Trophoblast cell (in vitro differentiated cells and primary cell): ENCODE data around the gene KCNK10.

Experiments
- DNase-seq, 2 donors: peaks; one replicate each; pipeline ENCODE4 v3.0.0-alpha.2; 2016
- H2AFZ ChIP-seq: 2 replicates; pipeline ENCODE4 v1.6.1; 2013; ENCODE audit warnings: low read length, moderate library complexity, mild to moderate bottlenecking; ENCODE audit not compliant: insufficient read depth, poor library complexity
- H2AK5ac ChIP-seq: 2 replicates; pipeline ENCODE4 v1.6.1; 2013; ENCODE audit warnings: mild to moderate bottlenecking, low read length
- H2BK120ac ChIP-seq: 2 replicates; pipeline ENCODE4 v1.6.1; 2013; ENCODE audit warnings: low read length, mild to moderate bottlenecking, moderate library complexity; ENCODE audit not compliant: insufficient read depth, poor library complexity
- H2BK12ac ChIP-seq: 2 replicates; pipeline ENCODE4 v1.6.1; 2013; ENCODE audit warnings: mild to moderate bottlenecking, low read length, moderate library complexity
- H2BK5ac ChIP-seq: 2 replicates; pipeline ENCODE4 v1.6.1; 2013; ENCODE audit warnings: low read length, low read depth, moderate library complexity, mild to moderate bottlenecking; ENCODE audit not compliant: poor library complexity
- H3K14ac ChIP-seq: 2 replicates; pipeline ENCODE4 v1.6.1; 2013; ENCODE audit warnings: mild to moderate bottlenecking, low read length
- H3K18ac ChIP-seq: 2 replicates; pipeline ENCODE4 v1.6.1; 2013; ENCODE audit warnings: mild to moderate bottlenecking, low read length
- H3K23ac ChIP-seq: 2 replicates; pipeline ENCODE4 v1.6.1; 2013; ENCODE audit warnings: low read length
- H3K27ac ChIP-seq: 2 replicates; pipeline ENCODE4 v1.5.1; 2013; ENCODE audit warnings: low read depth, mild to moderate bottlenecking, inconsistent platforms, low read length, moderate library complexity
- H3K27me3 ChIP-seq: 2 replicates; pipeline ENCODE4 v1.6.1; 2013; ENCODE audit warnings: inconsistent platforms, mild to moderate bottlenecking, low read length, moderate library complexity; ENCODE audit not compliant: insufficient read depth
- H3K36me3 ChIP-seq, 2 experiments: 1 replicate in 1 of 2; 2 replicates in 1 of 2; pipeline ENCODE4 v1.6.1; 2013; ENCODE audit warnings: low read length in 2 of 2, mild to moderate bottlenecking in 2 of 2, moderate library complexity in 1 of 2; ENCODE audit not compliant: insufficient read depth in 2 of 2, control insufficient read depth in 1 of 2
- H3K4ac ChIP-seq: 2 replicates; pipeline ENCODE4 v1.6.1; 2013; ENCODE audit warnings: low read depth, mild to moderate bottlenecking, low read length, moderate library complexity
- H3K4me1 ChIP-seq, 2 experiments: 1 replicate in 1 of 2; 2 replicates in 1 of 2; pipeline ENCODE4 v1.6.1; 2013; ENCODE audit warnings: low read length in 2 of 2, mild to moderate bottlenecking in 2 of 2, moderate library complexity in 1 of 2; ENCODE audit not compliant: insufficient read depth in 2 of 2, control insufficient read depth in 1 of 2
- H3K4me2 ChIP-seq: 2 replicates; pipeline ENCODE4 v1.6.1; 2013; ENCODE audit warnings: inconsistent platforms, mild to moderate bottlenecking, low read length, moderate library complexity
- H3K4me3 ChIP-seq: 2 replicates; pipeline ENCODE4 v1.5.1; 2013; ENCODE audit warnings: mild to moderate bottlenecking, low read depth, low read length, inconsistent platforms
- H3K79me1 ChIP-seq: one replicate; pipeline ENCODE4 v1.6.1; 2013; ENCODE audit warnings: low read length
- H3K79me2 ChIP-seq: 2 replicates; pipeline ENCODE4 v1.6.1; 2013; ENCODE audit warnings: low read length, mild to moderate bottlenecking; ENCODE audit not compliant: control insufficient read depth, insufficient read depth, poor library complexity
- H3K9ac ChIP-seq: 2 replicates; pipeline ENCODE4 v1.6.1; 2013; ENCODE audit warnings: mild to moderate bottlenecking, low read length
- H3K9me3 ChIP-seq: 2 replicates; pipeline ENCODE4 v1.6.1; 2013; ENCODE audit warnings: low read depth, mild to moderate bottlenecking, control low read depth, inconsistent platforms, low read length; ENCODE audit not compliant: insufficient read depth
- H4K12ac ChIP-seq: 2 replicates; pipeline ENCODE4 v1.6.1; 2013; ENCODE audit warnings: low read depth, mild to moderate bottlenecking, low read length, moderate library complexity
- H4K8ac ChIP-seq: 2 replicates; pipeline ENCODE4 v1.6.1; 2013; ENCODE audit warnings: low read depth, mild to moderate bottlenecking, low read length, moderate library complexity
- H4K91ac ChIP-seq: one replicate; pipeline ENCODE4 v1.6.1; 2013; ENCODE audit warnings: low read depth, mild to moderate bottlenecking, low read length, moderate library complexity
- WGBS: extraction: QIAGEN DNeasy Blood & Tissue Kit; methylation state at CpG from one replicate; pipeline ENCODE4 v1.1.7; 2013; ENCODE audit warnings: missing lambda C conversion rate; ENCODE audit not compliant: insufficient read length, insufficient coverage; ENCODE audit errors: extremely low coverage; 5-methylcytosine and 5-hydroxymethylcytosine counted together

The KCNK10 gene

DNA sequence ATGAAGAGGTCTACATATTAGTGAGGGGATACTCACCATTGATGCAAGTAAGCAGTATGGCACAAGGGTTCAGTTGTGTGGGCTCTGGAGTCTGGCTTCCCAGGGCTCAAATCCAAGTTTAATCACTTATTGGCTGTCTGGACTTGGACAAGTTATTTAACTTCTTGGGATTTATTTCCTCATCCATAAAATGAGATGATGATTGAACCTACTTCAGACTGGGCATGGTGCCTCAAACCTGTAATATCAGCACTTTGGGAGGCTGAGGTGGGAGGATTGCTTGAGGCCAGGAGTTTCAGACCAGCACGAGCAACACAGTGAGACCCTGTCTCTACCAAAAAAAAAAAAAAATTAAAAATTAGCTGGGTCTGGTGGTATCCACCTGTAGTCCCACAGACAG lies 67.9 kb downstream of the KCNK10 start:
- Histone ChIP-seq H2AK5ac (no peak overlapping the region), H4K91ac (no peak overlapping the region), H3K27ac (no peak overlapping the region), H3K4ac (no peak overlapping the region), H4K8ac (no peak overlapping the region), H3K14ac (no peak overlapping the region), H3K36me3 (no peaks in the 10 kb centered on the region), H2BK120ac (no peak overlapping the region), H3K79me1 (no peaks in the 10 kb centered on the region), H2BK12ac (no peak overlapping the region), H3K23ac (no peak overlapping the region), H3K4me2 (no peak overlapping the region), H2AFZ (no peak overlapping the region), H3K4me1 (no peaks in the 10 kb centered on the region), H3K9me3 (no peaks in the 10 kb centered on the region), H3K79me2 (no peaks in the 10 kb centered on the region), H3K18ac (no peak overlapping the region), H2BK5ac (no peak overlapping the region), H3K9ac (no peak overlapping the region), H3K4me3 (no peak overlapping the region), H3K27me3 (no peaks in the 10 kb centered on the region), H4K12ac (no peak overlapping the region)
- DNase-seq: no peak
- no CpG with 5 or more reads among the region's 1 CpG for WGBS

DNA sequence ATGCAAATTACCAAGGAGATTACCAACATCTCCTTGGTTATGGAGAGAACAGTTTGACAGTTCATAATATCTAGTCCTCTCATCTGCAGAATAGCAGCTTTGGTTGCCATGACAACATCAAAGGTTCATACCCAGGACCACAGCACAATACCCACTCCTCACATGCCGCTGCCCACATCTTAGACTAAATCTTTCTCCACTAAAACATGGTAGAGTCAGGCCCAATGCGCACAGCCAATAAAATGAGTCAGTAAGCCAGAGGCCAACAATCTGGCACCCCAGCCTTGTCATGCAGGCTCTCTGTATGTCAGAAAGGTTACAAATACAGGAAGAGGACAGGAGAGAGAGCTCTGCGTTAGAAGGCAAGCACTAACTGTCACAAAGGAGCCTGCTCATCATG lies 70.6 kb downstream of the KCNK10 start:
- no peaks in the 10 kb centered on the region for H3K4me1 ChIP-seq
- no peak overlapping the region for H3K4me3 ChIP-seq
- DNase-seq: no peak
- H2BK12ac ChIP-seq: no peak overlapping the region
- H3K36me3 ChIP-seq: no peaks in the 10 kb centered on the region
- no peak overlapping the region for H3K14ac ChIP-seq
- no peak overlapping the region for H2BK5ac ChIP-seq
- H3K27ac ChIP-seq: no peak overlapping the region
- no peaks in the 10 kb centered on the region for H3K79me1 ChIP-seq
- no peaks in the 10 kb centered on the region for H3K27me3 ChIP-seq
- H3K4me2 ChIP-seq: no peak overlapping the region
- no peak overlapping the region for H4K8ac ChIP-seq
- no peak overlapping the region for H4K12ac ChIP-seq
- no CpG with 5 or more reads among the region's 3 CpGs for WGBS
- no peak overlapping the region for H2AFZ ChIP-seq
- H3K79me2 ChIP-seq: no peaks in the 10 kb centered on the region
- H3K9me3 ChIP-seq: no peaks in the 10 kb centered on the region
- H3K4ac ChIP-seq: no peak overlapping the region
- no peak overlapping the region for H3K9ac ChIP-seq
- no peak overlapping the region for H2AK5ac ChIP-seq
- H3K23ac ChIP-seq: no peak overlapping the region
- no peak overlapping the region for H4K91ac ChIP-seq
- H3K18ac ChIP-seq: no peak overlapping the region
- H2BK120ac ChIP-seq: no peak overlapping the region

DNA sequence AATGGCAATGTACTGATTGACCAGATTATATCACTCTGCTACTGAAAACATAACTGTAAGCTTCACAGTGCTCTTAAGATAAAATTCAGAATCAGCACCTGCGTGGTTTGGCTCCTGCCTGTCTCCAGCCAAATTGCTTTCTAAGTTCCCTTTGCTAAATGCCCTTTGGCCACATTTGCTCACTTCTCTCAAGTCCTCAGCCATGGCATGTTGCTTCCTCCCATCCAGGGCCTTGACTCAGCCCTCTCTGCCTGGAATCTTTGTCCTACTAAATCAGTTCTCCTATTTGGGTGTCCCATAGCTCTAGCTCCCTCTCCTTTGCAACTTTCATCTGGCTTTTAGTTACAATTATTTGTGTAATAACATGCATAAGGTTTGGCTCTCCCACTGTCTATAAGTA lies 71.4 kb downstream of the KCNK10 start:
- H3K9me3 ChIP-seq: peaks cover 2% of the 10 kb centered on the region
- no CpG with 5 or more reads among the region's 1 CpG for WGBS
- H3K27me3 ChIP-seq: no peaks in the 10 kb centered on the region
- no peak overlapping the region for H2BK12ac ChIP-seq
- no peak overlapping the region for H3K14ac ChIP-seq
- no peak overlapping the region for H2AFZ ChIP-seq
- H2AK5ac ChIP-seq: no peak overlapping the region
- H3K9ac ChIP-seq: no peak overlapping the region
- H3K4me2 ChIP-seq: no peak overlapping the region
- no peak overlapping the region for H2BK120ac ChIP-seq
- H3K79me2 ChIP-seq: no peaks in the 10 kb centered on the region
- H3K27ac ChIP-seq: no peak overlapping the region
- H3K4ac ChIP-seq: no peak overlapping the region
- no peak for DNase-seq
- no peak overlapping the region for H4K91ac ChIP-seq
- H3K4me1 ChIP-seq: no peaks in the 10 kb centered on the region
- no peaks in the 10 kb centered on the region for H3K79me1 ChIP-seq
- no peak overlapping the region for H4K8ac ChIP-seq
- H3K36me3 ChIP-seq: no peaks in the 10 kb centered on the region
- H2BK5ac ChIP-seq: no peak overlapping the region
- no peak overlapping the region for H3K23ac ChIP-seq
- no peak overlapping the region for H3K18ac ChIP-seq
- H4K12ac ChIP-seq: no peak overlapping the region
- no peak overlapping the region for H3K4me3 ChIP-seq

DNA sequence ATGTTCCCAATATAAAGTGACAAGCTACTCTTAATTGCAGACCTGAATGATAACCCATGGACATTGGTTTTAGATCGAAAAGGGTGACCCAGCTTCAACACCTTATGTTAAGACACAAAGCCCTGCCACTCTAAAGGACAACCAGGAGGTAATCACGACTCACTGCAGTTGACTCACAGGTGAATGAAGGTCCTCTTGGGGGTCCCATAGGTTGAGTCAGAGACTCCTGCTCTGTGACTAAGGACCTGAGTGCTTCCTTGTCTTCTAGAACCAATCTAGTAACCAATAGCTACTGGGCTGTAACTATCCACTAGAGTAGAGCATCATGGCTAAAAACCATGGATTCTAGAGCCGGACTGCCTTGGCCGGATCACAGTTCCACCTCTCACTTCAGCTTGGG lies 73.8 kb downstream of the KCNK10 start:
- DNase-seq: no peak
- Histone ChIP-seq H2AFZ (no peak overlapping the region), H3K23ac (no peak overlapping the region), H3K36me3 (no peaks in the 10 kb centered on the region), H3K14ac (no peak overlapping the region), H3K4me3 (no peak overlapping the region), H2BK12ac (no peak overlapping the region), H4K12ac (no peak overlapping the region), H3K27me3 (no peaks in the 10 kb centered on the region), H3K79me2 (no peaks in the 10 kb centered on the region), H3K4me2 (no peak overlapping the region), H2AK5ac (no peak overlapping the region), H3K18ac (no peak overlapping the region), H2BK120ac (no peak overlapping the region), H3K9ac (no peak overlapping the region), H3K79me1 (no peaks in the 10 kb centered on the region), H3K9me3 (peaks cover 2% of the 10 kb centered on the region), H3K4me1 (no peaks in the 10 kb centered on the region), H2BK5ac (no peak overlapping the region), H4K8ac (no peak overlapping the region), H3K27ac (no peak overlapping the region), H3K4ac (no peak overlapping the region), H4K91ac (no peak overlapping the region)
- no CpG with 5 or more reads among the region's 4 CpGs for WGBS
